GM18907 (cell line): ENCODE results near the gene ATP6AP1.

Source experiments
- ATAC-seq: cut with Tn5 transposase; IDR thresholded peaks from one replicate; pipeline ENCODE4 v1.9.1; 2021; ENCODE audit warnings: mild to moderate bottlenecking, moderate library complexity; ENCODE audit not compliant: unreplicated experiment

Gene ATP6AP1

DNA sequence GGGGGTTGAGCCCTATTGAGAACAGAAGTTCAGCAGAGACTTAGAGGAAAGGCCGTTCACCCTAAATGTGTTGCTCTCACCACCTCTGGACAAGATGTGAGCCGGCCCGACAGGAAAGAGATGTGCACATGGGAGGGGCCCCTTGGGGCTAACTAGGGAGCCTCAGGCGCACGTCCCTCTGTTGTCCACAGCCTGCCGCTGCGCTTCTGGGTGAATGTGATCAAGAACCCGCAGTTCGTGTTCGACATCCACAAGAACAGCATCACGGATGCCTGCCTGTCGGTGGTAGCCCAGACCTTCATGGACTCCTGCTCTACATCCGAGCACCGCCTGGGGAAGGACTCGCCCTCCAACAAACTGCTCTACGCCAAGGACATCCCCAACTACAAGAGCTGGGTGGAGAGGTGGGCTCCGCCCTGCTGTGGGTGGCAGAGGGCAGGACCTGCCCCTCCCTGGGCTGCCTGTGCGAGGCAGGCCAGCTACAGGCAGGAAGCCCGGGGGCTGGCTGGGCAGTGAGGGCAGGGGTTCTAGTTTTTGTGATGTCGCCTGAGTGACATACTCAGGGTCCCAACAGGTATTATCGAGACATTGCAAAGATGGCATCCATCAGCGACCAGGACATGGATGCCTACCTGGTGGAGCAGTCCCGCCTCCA lies 42.6 kb downstream of the ATP6AP1 start:
- no peak for ATAC-seq

DNA sequence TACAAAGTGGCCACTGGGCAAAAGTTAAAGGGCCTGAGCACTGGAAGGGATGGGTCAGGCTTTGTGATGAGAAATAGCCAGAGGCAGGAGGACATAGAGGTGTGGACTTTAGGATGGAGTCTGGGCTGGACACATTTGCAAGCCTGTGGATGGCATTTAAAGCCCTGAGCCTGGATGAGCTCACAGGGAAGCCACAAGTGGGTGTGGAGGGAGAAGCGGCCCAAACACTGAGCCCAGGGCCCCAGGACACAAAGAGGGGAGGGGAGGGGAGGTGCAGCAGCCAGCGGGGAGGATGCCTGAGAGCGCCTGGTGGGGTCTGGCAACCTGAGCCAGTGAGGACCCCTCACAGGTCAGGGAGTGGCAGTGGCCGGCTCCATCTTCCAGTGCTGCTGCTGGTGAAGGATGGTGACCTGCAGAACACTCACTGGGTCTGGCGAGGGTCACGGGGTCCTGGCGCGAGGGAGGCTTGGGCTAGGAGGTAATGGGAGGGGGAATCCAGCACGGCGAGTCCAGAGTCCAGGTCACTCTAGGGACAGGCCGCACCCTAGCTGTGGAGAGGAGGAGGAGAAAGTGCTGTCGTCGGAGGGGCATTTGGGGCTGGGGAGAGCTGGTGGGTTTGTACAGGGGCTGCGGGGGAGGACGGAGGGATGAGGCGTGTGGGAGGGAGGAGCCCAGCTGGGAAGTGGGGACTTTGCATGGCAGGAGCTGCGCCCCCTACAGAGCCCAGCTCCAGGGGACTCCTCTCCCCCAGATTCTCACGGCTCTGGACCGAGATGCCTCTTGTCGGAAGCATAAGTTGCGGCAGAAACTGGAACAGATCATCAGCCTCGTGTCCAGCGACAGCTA lies 43.6 kb downstream of the ATP6AP1 start:
- no peak for ATAC-seq

DNA sequence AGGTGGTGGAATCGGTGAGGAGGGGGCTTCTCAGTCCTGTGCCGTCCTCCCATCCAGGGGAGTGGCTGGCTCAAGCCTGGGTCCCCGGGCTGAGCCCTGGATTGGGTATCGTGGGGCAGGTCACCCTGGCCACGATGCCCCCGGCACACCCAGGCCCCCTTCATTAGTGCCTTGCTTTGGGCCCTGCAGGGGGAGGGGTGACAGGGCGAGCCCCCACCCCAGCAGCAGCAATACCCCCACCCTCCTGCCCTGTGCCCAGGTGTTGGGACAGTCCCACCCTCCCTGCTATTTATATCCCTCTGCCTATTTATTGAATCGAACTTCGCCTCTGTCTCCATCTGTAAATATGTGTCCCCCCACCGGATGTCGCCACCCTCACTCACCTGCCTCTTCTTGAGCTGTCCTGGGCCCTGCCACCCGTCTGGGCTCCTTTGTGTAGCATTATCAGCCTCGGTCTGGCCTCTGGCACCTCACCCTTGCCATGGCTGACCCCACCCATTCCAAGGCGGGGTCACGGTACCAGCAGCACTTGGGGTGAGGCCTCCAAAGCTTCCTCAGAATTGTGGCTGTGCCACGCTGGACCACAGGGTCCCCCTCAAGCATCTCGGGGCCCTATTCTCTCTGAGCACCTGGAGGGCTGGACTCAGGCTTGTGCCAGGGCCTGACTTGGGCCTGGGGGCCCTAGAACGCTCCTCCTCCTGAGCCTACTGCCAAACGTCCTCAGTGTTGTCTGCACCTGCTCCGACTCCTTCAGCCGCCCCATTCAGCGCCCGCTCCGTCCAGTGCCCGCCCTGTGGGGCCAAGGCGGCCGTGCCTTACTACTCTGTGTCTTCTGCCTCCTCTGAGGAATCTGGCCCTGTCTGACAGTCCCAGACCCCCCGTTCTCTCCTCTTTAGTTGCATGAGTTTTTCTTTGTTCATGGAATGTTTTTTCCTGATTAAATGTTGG lies 44.5 kb downstream of the ATP6AP1 start:
- no peak for ATAC-seq

DNA sequence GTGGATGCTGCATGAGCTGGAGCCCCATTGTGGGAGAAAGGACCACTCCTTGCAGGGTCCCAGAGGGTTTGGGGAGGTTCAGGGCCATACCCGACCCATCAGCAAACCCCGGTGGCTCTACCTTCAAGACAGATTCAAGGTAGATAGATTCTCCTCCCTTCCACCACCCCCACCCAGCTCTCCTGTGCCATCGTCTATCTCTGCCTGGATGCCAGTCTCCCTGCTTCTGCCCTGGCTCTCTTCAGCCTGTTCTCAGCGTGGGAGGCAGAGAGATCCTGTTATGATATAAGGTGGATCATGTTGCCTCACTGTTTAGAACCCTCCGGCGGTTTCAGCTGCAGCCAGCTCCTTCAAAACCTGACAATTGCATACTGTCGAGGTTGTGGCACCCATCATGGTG lies 45.2 kb downstream of the ATP6AP1 start:
- ATAC-seq: no peak

DNA sequence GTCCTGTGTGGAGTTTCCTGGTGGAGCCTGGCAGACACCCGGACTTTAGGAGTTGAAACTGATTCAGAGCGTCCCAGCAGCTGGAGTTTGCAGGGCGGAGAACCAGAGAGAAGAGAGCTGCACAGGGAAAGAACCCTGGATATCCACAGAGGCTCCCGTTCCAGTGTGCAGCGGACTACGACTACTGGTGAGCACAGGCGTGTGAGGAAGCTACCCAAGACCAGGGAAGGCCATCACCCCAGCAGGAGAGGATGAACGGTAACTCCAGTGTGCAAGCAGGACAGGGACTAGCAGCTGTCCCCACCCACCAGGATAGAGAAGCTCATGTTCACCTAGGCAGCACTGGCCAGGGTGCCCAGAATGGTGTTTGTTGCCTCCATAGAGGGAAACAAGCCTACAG lies 48.3 kb downstream of the ATP6AP1 start:
- ATAC-seq: no peak

DNA sequence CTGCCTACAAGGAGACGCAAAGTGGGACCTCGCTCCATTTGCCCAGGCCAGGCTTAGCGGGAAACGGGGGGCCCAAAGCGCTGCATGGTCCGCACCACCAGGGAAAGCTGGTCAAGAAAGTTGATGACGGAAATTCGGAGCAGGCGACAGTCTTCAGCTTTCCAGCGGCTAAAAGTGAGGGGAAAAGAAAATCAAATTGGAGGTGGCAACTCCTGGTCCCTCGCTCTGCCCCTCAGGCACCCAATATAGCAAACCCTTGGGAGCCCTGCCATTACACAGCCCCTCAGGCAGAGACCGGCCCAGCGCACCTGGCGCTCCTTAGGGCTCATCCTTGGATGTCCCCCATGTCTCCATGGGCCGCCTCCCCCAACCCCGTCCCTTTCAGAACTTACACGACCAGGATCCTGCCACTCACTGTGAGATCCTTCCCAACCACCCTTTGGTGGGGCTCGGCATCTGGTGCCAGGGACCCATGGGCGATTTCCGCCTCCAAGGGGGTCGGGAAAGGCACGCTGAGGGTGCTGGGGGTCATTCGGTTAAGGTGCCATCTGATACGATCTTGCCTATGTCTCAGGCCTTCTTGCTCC lies 49.5 kb downstream of the ATP6AP1 start:
- ATAC-seq: no peak

DNA sequence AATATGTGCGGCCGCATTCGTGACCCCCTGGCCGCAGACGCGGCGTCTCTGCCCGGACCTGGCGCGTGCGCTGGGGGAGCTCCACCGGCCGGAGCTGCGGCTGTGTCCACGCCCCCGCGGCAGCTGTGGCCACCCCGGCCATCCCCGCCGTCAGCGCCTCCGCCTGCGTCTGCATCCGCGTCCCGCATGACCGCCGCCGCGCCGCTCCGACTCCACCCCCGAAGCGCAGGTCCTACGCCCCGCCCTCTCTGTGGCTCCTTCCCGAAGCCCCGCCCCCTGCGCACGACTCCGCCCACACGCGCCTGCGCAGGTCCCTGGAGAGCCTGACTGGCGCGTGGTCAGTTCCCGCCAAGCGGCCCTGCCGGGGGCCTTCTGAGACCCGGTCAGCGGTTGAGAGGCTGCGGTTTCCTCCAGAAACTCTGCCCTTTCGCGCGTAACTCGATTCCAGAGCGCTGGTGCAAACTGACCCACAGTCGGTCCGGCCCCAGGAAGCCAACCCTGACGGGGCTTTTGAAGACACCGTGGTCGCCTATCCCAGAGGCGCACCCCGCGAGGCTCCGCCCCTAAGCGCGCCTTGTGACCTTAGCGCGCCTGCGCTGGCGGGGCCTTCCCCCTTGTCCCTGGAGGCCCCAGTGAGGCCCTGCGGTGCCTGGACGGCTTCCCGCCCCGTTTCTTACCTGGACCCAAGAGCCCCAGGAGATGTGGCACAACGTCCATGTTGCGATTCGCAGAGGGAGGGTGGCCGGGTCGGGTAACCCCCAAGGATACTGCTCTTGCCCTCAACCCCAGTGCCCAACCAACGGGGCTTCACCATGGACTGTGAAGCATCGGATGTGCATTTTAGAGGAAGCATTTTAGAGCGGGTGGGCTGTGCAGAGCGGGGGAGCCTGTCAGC lies 50.5 kb downstream of the ATP6AP1 start, which contains the start of gene LAGE3:
Gene LAGE3 (minus strand): TSS at position 554 of the 895 bp plus-strand sequence. CDS start 366 bp downstream, at position 188.
- peak; percentile 84 for ATAC-seq

DNA sequence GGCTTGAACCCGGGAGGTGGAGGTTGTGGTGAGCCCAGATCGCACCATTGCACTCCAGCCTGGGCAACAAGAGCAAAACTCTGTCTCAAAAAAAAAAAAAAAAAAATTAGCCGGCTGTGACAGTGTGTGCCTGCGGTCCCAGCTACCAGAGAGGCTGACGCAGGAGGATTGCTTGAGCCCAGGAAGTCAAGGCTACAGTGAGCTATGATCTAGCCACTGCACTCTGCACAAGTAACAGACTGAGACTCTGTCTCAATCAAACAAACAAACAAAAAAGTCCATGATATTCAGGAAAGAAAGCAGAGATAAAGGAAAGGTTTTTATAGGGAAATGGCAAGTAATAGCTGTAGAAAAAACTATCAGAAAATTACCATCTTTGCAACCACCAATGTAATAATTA lies 52.7 kb downstream of the ATP6AP1 start:
- ATAC-seq: no peak

DNA sequence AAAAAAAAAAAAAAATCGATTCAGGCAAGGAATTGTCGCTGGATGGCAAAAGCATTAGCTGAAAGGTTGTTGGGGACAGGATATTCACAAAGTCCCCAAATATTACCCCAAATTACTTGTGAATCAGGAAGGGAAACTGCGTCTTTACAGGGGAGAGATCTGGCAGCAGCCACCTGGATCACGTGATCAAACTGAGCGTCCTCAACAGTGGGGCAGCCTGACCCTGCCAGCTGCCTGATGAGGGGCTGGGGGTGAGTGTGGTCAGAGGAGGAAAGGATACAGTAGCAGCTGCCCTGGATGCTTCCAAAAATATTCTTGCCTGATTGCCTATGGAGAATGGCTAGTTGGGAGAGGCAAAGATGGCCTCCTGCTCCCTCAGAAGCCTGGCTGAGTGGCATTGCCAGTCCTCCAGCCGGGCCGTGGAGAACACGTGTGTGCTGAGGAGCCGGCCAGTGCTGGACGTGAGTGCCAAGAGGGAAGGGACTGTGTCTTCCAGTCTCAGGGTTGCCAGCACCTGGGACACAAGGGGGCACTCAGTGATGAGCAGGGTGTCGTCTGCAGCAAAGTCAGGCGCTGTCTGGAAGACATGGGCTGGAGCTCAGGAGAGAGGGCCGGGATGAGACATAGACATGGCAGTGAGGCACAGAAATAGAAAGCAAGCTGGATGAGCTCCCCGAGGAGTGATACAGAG lies 53.6 kb downstream of the ATP6AP1 start:
- ATAC-seq: no peak

DNA sequence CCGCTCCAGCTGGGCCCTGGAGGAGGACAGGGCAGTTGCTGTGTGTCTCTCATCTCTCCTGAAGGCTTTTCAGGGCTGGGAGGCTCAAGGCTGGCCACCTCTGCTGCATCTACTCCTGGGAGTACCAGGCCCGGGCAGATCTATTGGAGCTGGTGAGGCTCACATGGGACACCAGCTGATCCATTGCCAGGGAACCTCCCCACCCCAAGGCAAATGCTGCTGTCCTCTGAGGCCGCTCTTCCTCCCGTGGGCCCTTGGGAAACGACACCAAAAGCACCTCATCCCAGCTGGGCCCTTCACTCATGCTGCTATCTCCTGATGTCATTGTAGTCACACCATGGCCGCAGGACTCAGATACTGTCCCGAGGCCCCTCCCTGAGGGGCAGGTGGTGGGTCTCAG lies 54.3 kb downstream of the ATP6AP1 start:
- no peak for ATAC-seq

DNA sequence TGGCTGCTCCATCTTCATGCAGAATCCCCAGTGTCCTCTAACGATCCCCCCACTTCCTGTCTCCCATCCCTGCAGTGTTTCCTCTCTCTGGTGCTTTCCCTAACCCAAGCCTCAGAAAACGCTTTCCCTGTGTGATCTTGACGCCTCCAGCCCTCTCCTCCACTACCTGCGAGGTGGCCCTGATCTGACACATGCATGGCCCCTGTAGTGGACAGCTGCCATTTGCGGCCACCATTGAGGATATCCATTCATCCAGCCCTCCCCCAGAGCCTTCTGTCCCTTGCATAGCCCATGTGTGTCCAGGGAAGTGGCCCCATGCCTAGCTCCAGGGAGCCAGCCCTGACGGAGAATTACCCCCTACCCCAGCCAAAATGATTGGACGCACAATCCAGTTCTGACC lies 54.8 kb downstream of the ATP6AP1 start:
- no peak for ATAC-seq

DNA sequence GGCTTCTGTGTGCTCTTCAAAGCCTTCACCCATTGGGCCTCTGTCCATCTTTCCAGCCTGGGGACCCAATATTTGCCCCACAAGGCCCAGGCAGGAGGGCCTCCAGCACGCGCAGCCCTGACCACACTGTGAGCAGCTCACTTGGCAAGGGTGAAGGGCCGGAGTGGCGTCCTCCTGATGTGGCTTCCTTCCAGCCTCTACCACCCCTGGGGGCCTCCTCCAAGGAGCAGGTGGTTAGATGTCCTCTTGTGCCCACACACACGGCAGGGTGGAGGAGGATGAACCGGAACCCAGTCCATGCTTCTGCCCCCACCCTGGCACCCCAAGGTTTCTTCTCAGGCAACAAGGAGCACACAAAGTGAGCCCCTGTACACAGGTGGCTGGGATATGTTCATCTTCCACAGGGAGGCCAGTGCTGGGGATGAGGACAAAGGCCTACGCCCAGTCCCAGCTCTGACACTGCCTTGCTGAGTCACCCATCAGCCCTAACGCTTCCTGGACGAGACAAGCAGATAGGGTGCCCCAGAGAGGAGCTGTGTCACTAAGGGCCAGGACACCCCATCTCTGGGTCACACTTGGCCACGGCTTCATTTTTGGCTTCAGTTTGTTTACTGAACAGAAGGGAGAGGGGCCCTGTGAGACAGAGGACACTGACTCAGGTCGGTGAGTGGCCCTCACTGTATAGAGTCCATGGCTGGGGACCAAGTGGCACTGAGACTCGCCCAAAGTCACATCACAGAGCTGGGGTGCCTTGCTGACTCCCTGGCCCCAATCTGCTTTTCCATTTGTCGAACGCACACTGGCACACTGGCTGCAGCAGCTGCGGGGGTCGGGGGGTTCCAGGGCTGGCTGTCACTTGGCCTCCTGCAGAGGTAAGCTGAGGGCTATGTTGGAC lies 56.0 kb downstream of the ATP6AP1 start:
- ATAC-seq: no peak

DNA sequence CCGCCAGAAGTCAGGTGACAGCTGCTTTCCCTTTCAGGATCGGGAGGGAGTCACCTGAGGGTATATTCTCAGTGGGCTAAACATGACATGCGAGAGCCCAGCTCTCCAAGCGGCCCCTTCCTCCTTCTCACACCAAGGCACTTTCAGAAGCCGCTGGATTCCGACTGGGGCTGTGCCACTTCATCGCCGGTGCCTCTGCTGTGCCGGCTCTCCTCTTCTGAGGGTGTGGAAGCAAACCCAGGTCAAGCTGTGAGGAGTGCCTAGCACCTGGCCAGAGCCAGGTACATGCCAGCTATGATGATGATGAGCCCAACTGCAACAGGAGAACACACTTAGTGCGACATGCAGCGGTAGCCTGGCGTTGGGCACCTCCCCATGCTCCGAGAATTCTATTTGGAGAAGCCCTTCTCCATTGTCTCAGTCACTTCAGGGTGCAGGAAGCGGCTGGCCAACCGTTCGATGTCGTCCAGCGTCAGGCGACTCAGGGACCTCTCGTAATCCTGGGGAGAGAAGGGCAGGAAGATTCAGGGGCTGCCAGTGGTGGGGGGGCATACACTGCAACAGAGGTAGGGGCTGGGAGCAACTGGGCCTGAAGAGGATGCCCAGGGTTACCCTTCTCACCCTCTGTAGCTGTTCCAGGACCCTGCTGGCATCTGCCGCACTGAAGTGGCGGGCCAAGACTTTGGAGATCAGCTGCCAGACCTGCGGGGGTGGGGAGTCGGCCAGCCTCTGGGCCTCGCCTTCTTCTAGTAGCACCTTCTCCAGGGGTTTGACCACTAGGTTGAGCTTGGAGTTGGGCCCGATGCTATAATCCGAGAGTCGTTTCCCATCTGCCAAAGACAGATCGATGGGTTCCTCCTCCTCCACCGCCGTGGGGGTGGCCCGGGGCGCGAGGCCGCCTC lies 56.9 kb downstream of the ATP6AP1 start:
- no peak for ATAC-seq

DNA sequence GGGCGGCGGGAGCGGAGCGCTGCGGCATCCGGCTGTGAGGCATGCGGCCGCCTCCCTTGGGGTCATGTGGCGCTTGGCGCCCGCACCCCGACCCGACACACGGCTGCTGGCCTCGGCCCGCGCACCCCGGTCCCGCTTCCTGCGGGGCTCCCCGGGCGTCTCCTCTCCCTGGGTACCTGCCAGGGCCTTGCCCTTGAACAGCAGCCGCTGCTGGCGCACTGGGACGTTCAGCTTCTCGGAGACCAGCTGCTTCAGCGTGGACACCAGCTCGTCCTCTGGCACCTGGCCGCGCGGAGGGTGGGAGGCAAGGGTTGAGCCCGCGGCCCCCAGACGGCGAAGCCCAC lies 57.5 kb downstream of the ATP6AP1 start:
- ATAC-seq: no peak
